Upper lobe of right lung (tissue), 1 donor: ENCODE data around the gene RNU5D-1. TPM values are rescaled to one million over a fixed set of nuclear protein-coding genes. Genes with fewer than 3 reads are reported as not detected.
A peak's percentile ranks its signal among the peaks of the same experiment; 100 is the strongest.

Experiments used
- ATAC-seq: fragments of 200-7000 bp; cut with Tn5 transposase; one replicate; pipeline ENCODE4 v1.9.1; 2020; ENCODE audit warnings: mild to moderate bottlenecking, moderate library complexity
- DNase-seq: peaks from one replicate; pipeline ENCODE4 v3.0.0-alpha.2; 2020
- H3K27ac ChIP-seq: fragments of 200-600 bp; one replicate; pipeline ENCODE4 v1.8.0; 2022
- H3K27me3 ChIP-seq: fragments of 200-600 bp; one replicate; pipeline ENCODE4 v1.8.0; 2022; ENCODE audit warnings: mild to moderate bottlenecking
- H3K36me3 ChIP-seq: fragments of 200-600 bp; one replicate; pipeline ENCODE4 v1.8.0; 2022
- H3K4me1 ChIP-seq: fragments of 200-600 bp; one replicate; pipeline ENCODE4 v1.8.0; 2022
- H3K4me3 ChIP-seq: fragments of 200-600 bp; one replicate; pipeline ENCODE4 v1.8.0; 2022; ENCODE audit warnings: mild to moderate bottlenecking
- H3K9me3 ChIP-seq: fragments of 200-600 bp; one replicate; pipeline ENCODE4 v1.8.0; 2022
- CTCF ChIP-seq: fragments of 200-600 bp; IDR thresholded peaks from one replicate; pipeline ENCODE4 v1.8.0; 2022; ENCODE audit warnings: antibody characterized with exemption
- intact Hi-C: fragments of 100-400 bp; cut with DNase I; formaldehyde crosslinking; loops from one replicate; pipeline ENCODE4 v1.11.0; 2022
- total RNA-seq: library from RNA; stranded (reverse); fragmentation: NEBNext Ultra II Directional; extraction: Animal tissue kit (Norgen Biotek cat#: 25700); gene quantifications from one replicate; pipeline ENCODE4 v1.2.1, GENCODE V29; 2021
- donor health status: DM: no; HTN: yes; CAD: no; lungs with severe emphysema.

The RNU5D-1 gene
- total RNA-seq, 1 donor from 2014 or later: not detected

- peaks cover 4% of the 10 kb centered on the region for H3K4me1 ChIP-seq
- no peak for TF ChIP-seq CTCF
- H3K27me3 ChIP-seq: no peaks in the 10 kb centered on the region
- no peak overlapping the region for H3K27ac ChIP-seq
- DNase-seq (no peak), ATAC-seq (peak; percentile 49)
- no peaks in the 10 kb centered on the region for H3K36me3 ChIP-seq
- H3K9me3 ChIP-seq: no peaks in the 10 kb centered on the region
- intact Hi-C loops: no loop called here
- no peak overlapping the region for H3K4me3 ChIP-seq
Observed at GRCh38 chr1:44723496-44724295, 7.3 kb downstream of the RNU5D-1 start.

GRCh38 chr1:44723064-44723463 is 7.9 kb downstream of the RNU5D-1 start:
- Histone ChIP-seq H3K4me1 (peaks cover 4% of the 10 kb centered on the region), H3K36me3 (no peaks in the 10 kb centered on the region), H3K4me3 (no peak overlapping the region), H3K27me3 (no peaks in the 10 kb centered on the region), H3K9me3 (no peaks in the 10 kb centered on the region), H3K27ac (no peak overlapping the region)
- intact Hi-C loops: no loop called here
- DNase-seq (no peak), ATAC-seq (no peak)
- TF ChIP-seq CTCF: no peak

GRCh38 chr1:44721485-44722361 is 9.2 kb downstream of the RNU5D-1 start:
- TF ChIP-seq CTCF: no peak
- H3K9me3 ChIP-seq: no peaks in the 10 kb centered on the region
- no peak overlapping the region for H3K4me3 ChIP-seq
- intact Hi-C loops: no loop called here
- H3K27me3 ChIP-seq: no peaks in the 10 kb centered on the region
- H3K36me3 ChIP-seq: no peaks in the 10 kb centered on the region
- peak overlapping the region; percentile 82 for H3K27ac ChIP-seq
- peak; percentile 81 for DNase-seq
- ATAC-seq: peak; percentile 89
- peaks cover 4% of the 10 kb centered on the region for H3K4me1 ChIP-seq

GRCh38 chr1:44720281-44720680 is 10.7 kb downstream of the RNU5D-1 start:
- Histone ChIP-seq H3K9me3 (no peaks in the 10 kb centered on the region), H3K27me3 (no peaks in the 10 kb centered on the region), H3K4me3 (no peak overlapping the region), H3K36me3 (no peaks in the 10 kb centered on the region), H3K4me1 (peaks cover 5% of the 10 kb centered on the region), H3K27ac (no peak overlapping the region)
- intact Hi-C loops: no loop called here
- ATAC-seq: no peak
- DNase-seq: no peak
- TF ChIP-seq CTCF: no peak

- H3K4me3 ChIP-seq: no peak overlapping the region
- no peak for ATAC-seq
- intact Hi-C loops: no loop called here
- TF ChIP-seq CTCF: no peak
- no peaks in the 10 kb centered on the region for H3K9me3 ChIP-seq
- no peak overlapping the region for H3K27ac ChIP-seq
- H3K4me1 ChIP-seq: peaks cover 13% of the 10 kb centered on the region
- DNase-seq: no peak
- H3K27me3 ChIP-seq: no peaks in the 10 kb centered on the region
- no peaks in the 10 kb centered on the region for H3K36me3 ChIP-seq
Observed at GRCh38 chr1:44719318-44719717, 11.7 kb downstream of the RNU5D-1 start.
